Esophagus muscularis mucosa (tissue), 4 donors: ENCODE measurements around the gene BCL2L11.

ENCODE experiments used
- CTCF ChIP-seq, 3 experiments: fragments of 200-600 bp in 2 of 3; fragments of 450-650 bp in 1 of 3; sonication (generic) in 2 of 3; IDR thresholded peaks; one replicate each; pipeline ENCODE4 v1.5.1; 2017 to 2019; ENCODE audit warnings: antibody characterized with exemption in 3 of 3, mild to moderate bottlenecking in 2 of 3, moderate library complexity in 1 of 3
- EP300 ChIP-seq: sonication (generic); formaldehyde crosslinking; IDR thresholded peaks from one replicate; pipeline ENCODE4 v1.6.1; 2017; ENCODE audit warnings: antibody characterized with exemption
- POLR2A ChIP-seq: fragments of 450-650 bp; IDR thresholded peaks from one replicate; pipeline ENCODE4 v1.6.1; 2017; ENCODE audit warnings: antibody characterized with exemption, moderate library complexity, mild to moderate bottlenecking, low read depth
- POLR2AphosphoS5 ChIP-seq, 2 donors: sonication (generic); formaldehyde crosslinking; IDR thresholded peaks; one replicate each; pipeline ENCODE4 v1.6.1; 2017; ENCODE audit warnings: antibody characterized with exemption in 2 of 2

DNA sequence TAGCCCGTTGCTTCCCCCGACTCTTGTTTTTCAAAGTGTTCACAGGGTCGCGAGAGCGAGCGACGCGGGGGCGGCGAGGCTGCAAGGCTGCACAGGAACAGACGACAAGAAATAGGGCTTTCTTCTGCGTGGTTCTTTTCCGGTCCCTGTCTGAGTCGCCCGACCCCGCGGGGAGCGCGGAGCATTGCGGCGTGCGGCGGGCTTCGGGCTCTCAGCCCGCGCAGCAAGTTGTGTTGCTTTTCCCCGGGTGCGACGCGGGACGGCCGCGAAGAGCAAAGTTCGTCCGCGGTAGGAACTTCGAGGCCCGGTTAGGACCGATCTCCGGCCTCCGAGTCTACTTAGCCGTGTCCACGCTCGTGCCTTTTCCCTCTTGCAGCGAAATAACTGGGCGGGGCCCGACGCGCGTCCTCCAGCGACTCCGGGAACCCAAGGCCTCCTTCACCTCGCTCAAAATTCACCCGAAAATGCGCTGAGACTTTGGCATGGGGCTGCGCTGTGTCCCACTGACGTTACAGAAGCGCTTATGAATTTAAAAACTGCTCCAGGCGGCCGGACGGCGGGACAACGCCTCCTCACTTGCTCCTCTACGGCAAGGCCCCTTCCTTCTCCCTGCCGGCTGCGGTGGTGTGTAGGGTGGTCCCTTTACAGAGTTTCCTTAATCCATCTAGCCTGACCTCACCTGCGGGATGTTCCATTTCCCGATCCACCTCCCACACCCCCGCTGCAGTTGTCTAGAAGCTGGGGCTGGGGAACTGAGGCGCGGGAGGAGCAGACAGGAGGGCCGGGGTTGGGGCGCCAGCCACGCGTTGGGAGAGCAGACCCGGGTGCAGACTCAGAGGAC is 1.5 kb upstream of the BCL2L11 start:
- no peak for TF ChIP-seq POLR2AphosphoS5 (IDR thresholded peaks at IDR 0.05)
- TF ChIP-seq POLR2A, result no peak
- no peak for TF ChIP-seq CTCF (IDR thresholded peaks at IDR 0.05)
- no peak for TF ChIP-seq EP300
